Neutrophil (primary cell): ENCODE measurements around the gene CDC37.
A peak's percentile ranks its signal among the peaks of the same experiment; 100 is the strongest.

ENCODE experiments used
- H3K27ac ChIP-seq: fragments of 200-600 bp; sonication (generic); 2 replicates; pipeline ENCODE4 v1.5.1; 2016; ENCODE audit warnings: mild to moderate bottlenecking, moderate library complexity
- H3K27me3 ChIP-seq: fragments of 200-600 bp; sonication (generic); 2 replicates; pipeline ENCODE4 v1.6.0; 2016; ENCODE audit warnings: mild to moderate bottlenecking
- H3K36me3 ChIP-seq: fragments of 200-600 bp; sonication (generic); 2 replicates; pipeline ENCODE4 v1.5.1; 2017
- H3K4me1 ChIP-seq, 2 experiments: fragments of 200-600 bp in 1 of 2; sonication (generic) in 1 of 2; 1 replicate in 1 of 2; 2 replicates in 1 of 2; pipeline versions ENCODE4 v1.5.1 to v1.6.1; 2013 to 2016; ENCODE audit warnings: low read depth in 1 of 2, low read length in 1 of 2, mild to moderate bottlenecking in 1 of 2, moderate library complexity in 1 of 2; ENCODE audit not compliant: control insufficient read depth in 1 of 2, insufficient read depth in 1 of 2
- H3K4me3 ChIP-seq, 2 experiments: fragments of 200-600 bp in 1 of 2; sonication (generic) in 1 of 2; 1 replicate in 1 of 2; 2 replicates in 1 of 2; pipeline ENCODE4 v1.5.1; 2013 to 2016; ENCODE audit warnings: low read depth in 1 of 2, low read length in 1 of 2, mild to moderate bottlenecking in 1 of 2, moderate library complexity in 1 of 2
- H3K9me3 ChIP-seq: fragments of 200-600 bp; sonication (generic); 2 replicates; pipeline ENCODE4 v1.5.1; 2016
- CTCF ChIP-seq: fragments of 200-600 bp; sonication (generic); IDR thresholded peaks from 2 replicates; pipeline ENCODE4 v1.5.1; 2016; ENCODE audit warnings: antibody characterized with exemption

The CDC37 gene

DNA sequence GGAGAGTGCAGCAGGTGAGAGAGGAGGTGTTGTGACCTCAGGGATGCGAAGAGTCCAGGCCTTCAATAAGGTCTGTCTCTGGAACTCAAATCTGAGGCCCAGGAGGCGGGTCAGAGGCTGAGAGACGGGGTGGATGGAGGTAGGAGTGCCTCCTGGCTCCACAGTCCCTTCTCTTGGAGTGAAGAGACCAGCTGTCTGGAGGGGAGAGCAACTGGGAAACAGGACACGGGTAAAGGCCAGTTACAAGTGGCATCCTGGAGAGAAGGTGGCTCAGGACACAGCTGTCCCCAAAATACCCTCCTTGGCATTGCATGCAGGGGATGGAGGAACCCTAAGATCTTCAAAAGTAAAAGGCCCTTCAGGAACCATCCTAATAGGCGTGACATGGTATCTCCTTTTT lies 36.2 kb upstream of the CDC37 start:
- Histone ChIP-seq H3K4me1 (no peaks in the 10 kb centered on the region), H3K27ac (no peak overlapping the region), H3K4me3 (no peak overlapping the region), H3K27me3 (peaks cover 18% of the 10 kb centered on the region), H3K36me3 (no peaks in the 10 kb centered on the region), H3K9me3 (no peaks in the 10 kb centered on the region)
- no peak for TF ChIP-seq CTCF

GRCh38 chr19:10433131-10433536 lies 29.8 kb upstream of the CDC37 start:
- H3K27me3 ChIP-seq: peaks cover 78% of the 10 kb centered on the region
- H3K4me1 ChIP-seq: peaks cover 11 to 16% of the 10 kb centered on the region in 2 experiments
- no peaks in the 10 kb centered on the region for H3K9me3 ChIP-seq
- H3K27ac ChIP-seq: no peak overlapping the region
- H3K36me3 ChIP-seq: no peaks in the 10 kb centered on the region
- TF ChIP-seq CTCF: no peak
- no peak overlapping the region for H3K4me3 ChIP-seq

DNA sequence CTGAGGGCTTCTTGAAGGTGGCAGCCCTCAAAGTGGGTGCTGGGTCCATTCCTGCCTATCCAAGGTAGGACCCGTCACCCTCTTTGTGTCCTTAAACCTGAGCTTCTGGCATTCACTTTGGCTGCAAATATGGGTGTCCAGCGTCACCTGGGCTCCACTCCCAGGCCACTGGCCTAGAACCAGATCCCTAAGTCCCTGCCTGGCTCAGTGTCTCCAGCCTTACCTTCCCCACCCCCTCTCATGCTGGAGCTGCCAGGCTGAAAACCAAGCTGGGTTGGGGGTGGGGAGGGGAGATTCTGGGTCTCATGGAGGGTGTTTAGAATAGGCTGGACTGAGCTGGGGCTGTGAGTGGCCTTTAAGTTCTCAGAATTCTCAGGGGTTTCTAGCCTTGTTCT lies 29.4 kb upstream of the CDC37 start:
- Histone ChIP-seq H3K27ac (no peak overlapping the region), H3K27me3 (peaks cover 82% of the 10 kb centered on the region), H3K4me1 (peaks cover 11 to 16% of the 10 kb centered on the region in 2 experiments), H3K36me3 (no peaks in the 10 kb centered on the region), H3K9me3 (no peaks in the 10 kb centered on the region), H3K4me3 (no peak overlapping the region)
- no peak for TF ChIP-seq CTCF

DNA sequence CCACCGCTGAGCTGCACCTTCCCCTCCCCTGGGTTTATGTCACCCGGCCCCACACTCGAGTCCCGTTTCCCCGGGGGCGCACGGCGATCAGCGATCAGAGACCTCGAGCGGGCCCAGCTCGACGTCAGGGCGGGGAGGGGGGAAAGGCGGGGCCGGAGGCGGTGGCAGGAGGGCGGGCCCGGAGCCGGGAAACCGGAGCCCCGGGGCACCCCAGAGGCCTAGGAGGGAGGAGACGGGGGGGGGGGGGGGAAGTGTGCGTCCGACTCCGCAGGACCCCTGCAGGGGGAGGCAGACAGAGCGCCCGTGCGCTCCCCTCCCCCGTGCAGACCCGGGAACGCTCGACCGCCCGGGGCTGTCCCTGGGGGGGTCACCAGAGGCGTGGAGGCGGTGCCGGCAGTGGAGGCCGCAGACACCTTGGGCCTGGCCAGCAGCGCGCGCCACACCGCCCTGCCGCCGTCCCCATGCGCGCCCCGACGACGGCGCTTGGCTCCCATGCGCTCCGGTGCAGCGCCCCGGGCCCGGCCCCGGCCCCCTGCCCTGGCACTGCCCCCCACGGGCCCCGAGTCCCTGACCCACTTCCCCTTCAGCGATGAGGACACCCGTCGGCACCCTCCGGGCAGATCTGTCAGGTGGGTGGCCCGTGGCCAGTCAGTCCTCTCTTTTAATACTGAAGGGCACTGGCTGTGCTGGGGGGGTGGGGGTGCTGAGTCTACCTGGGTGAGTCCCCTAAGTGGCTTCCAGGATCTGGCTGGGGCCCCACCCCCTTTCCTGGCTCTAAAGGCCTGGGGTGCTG lies 28.8 kb upstream of the CDC37 start:
- no peak for TF ChIP-seq CTCF
- Histone ChIP-seq H3K27ac (no peak overlapping the region), H3K4me1 (peaks cover 11 to 16% of the 10 kb centered on the region in 2 experiments), H3K27me3 (peaks cover 88% of the 10 kb centered on the region), H3K9me3 (no peaks in the 10 kb centered on the region), H3K36me3 (no peaks in the 10 kb centered on the region), H3K4me3 (peak overlapping the region in 1 of 2 experiments; percentile 12)

- Histone ChIP-seq H3K9me3 (no peaks in the 10 kb centered on the region), H3K27me3 (peaks cover 95% of the 10 kb centered on the region), H3K36me3 (no peaks in the 10 kb centered on the region), H3K4me3 (peak overlapping the region in 1 of 2 experiments; percentile 27), H3K27ac (no peak overlapping the region), H3K4me1 (peaks cover 11 to 16% of the 10 kb centered on the region in 2 experiments)
- TF ChIP-seq CTCF: no peak
Observed at GRCh38 chr19:10431254-10431942, 28.1 kb upstream of the CDC37 start.
